MCF 10A (cell line): ENCODE data around the gene APBA2. TPM values are rescaled to one million over a fixed set of nuclear protein-coding genes. Genes with fewer than 3 reads are reported as not detected.

Experiments
- BruUV-seq: library from RNA; stranded (reverse); fragments of 400-500 nt; replicated peaks from 2 replicates; lab custom pipeline; 2021; lab: Mats Ljungman, UMichigan
- CTCF ChIA-PET: fragments of 300-600 bp; sonication (Branson Sonifier 250); formaldehyde crosslinking; extraction: SDS; loops from one replicate; lab custom pipeline; 2021; ENCODE audit warnings: antibody characterized with exemption, inconsistent platforms; lab: Yijun Ruan, JAX
- POLR2A ChIA-PET: fragments of 300-600, 350-650 bp; sonication (Branson Sonifier 250); formaldehyde crosslinking; extraction: SDS; loops from one replicate; lab custom pipeline; 2020; ENCODE audit warnings: antibody characterized with exemption, inconsistent platforms; lab: Yijun Ruan, JAX
- DNase-seq: peaks from one replicate; pipeline ENCODE4 v3.0.0-alpha.2; 2018; ENCODE audit not compliant: unreplicated experiment
- H3K27ac Mint-ChIP-seq: one replicate; pipeline ENCODE4 v1.8.0; 2022; ENCODE audit warnings: mild to moderate bottlenecking, low read depth, mixed read lengths; ENCODE audit not compliant: unreplicated experiment
- H3K27me3 Mint-ChIP-seq: one replicate; pipeline ENCODE4 v1.8.0; 2022; ENCODE audit warnings: mixed read lengths; ENCODE audit not compliant: insufficient read depth, unreplicated experiment
- H3K36me3 Mint-ChIP-seq: one replicate; pipeline ENCODE4 v1.8.0; 2022; ENCODE audit warnings: mild to moderate bottlenecking, moderate library complexity, mixed read lengths; ENCODE audit not compliant: insufficient read depth, unreplicated experiment
- H3K4me1 Mint-ChIP-seq: one replicate; pipeline ENCODE4 v1.8.0; 2022; ENCODE audit warnings: mixed read lengths; ENCODE audit not compliant: insufficient read depth, unreplicated experiment
- H3K4me3 Mint-ChIP-seq: one replicate; pipeline ENCODE4 v1.8.0; 2022; ENCODE audit warnings: mild to moderate bottlenecking, moderate library complexity, mixed read lengths; ENCODE audit not compliant: unreplicated experiment
- H3K9me3 Mint-ChIP-seq: one replicate; pipeline ENCODE4 v1.8.0; 2022; ENCODE audit warnings: mixed read lengths; ENCODE audit not compliant: unreplicated experiment
- CTCF ChIP-seq: fragments of 200-600 bp; IDR thresholded peaks from one replicate; pipeline ENCODE4 v1.8.0; 2022; ENCODE audit warnings: antibody characterized with exemption, mild to moderate bottlenecking; ENCODE audit not compliant: unreplicated experiment
- intact Hi-C: fragments of 100-400 bp; cut with micrococcal nuclease; formaldehyde crosslinking; loops from 2 replicates; pipeline ENCODE4 v1.14.1; 2022
- total RNA-seq: library from RNA; stranded (reverse); gene quantifications from 2 replicates; pipeline ENCODE4 v1.2.3, GENCODE V29; 2022

Gene APBA2
- total RNA-seq, 1 experiment from 2014 or later = not detected

- intact Hi-C loops = loop anchor here (1.0 kb wide), 1 partner anchor 93 kb away; no protein-coding TSS in a partner anchor
- H3K4me3 Mint-ChIP-seq = no peak overlapping the region
- peak; percentile 21 for DNase-seq
- no peaks in the 10 kb centered on the region for H3K4me1 Mint-ChIP-seq
- POLR2A ChIA-PET = interaction anchor here (0.7 kb wide), 1 partner anchor 71 kb away, joined by 3 read pairs; no protein-coding TSS in a partner anchor
- peaks cover 8% of the 10 kb centered on the region for H3K9me3 Mint-ChIP-seq
- no TSS peak for BruUV-seq
- CTCF ChIA-PET = interaction anchor here (0.5 to 2.6 kb wide), 15 partner anchors 8 to 1363 kb away, joined by 3 to 20 read pairs (median 3); no protein-coding TSS in a partner anchor
- peak; percentile 88 for TF ChIP-seq CTCF
- H3K27ac Mint-ChIP-seq = no peak overlapping the region
- no peaks in the 10 kb centered on the region for H3K27me3 Mint-ChIP-seq
- H3K36me3 Mint-ChIP-seq = no peaks in the 10 kb centered on the region
These were observed 205.1 kb downstream of the APBA2 start for GRCh38 chr15:29090617-29091466.

GRCh38 chr15:29091666-29092065 is 205.9 kb downstream of the APBA2 start:
- ChIA-PET POLR2A (no interaction called here), CTCF (interaction anchor here (0.6 to 2.6 kb wide), 5 partner anchors 10 to 99 kb away, joined by 3 to 20 read pairs (median 6); no protein-coding TSS in a partner anchor)
- no TSS peak for BruUV-seq
- Mint-ChIP-seq H3K27me3 (no peaks in the 10 kb centered on the region), H3K27ac (no peak overlapping the region), H3K4me3 (no peak overlapping the region), H3K4me1 (no peaks in the 10 kb centered on the region), H3K9me3 (peaks cover 8% of the 10 kb centered on the region), H3K36me3 (no peaks in the 10 kb centered on the region)
- intact Hi-C loops = no loop called here
- no peak for TF ChIP-seq CTCF
- DNase-seq = no peak

- TF ChIP-seq CTCF = no peak
- DNase-seq = no peak
- POLR2A ChIA-PET = no interaction called here
- no peaks in the 10 kb centered on the region for H3K36me3 Mint-ChIP-seq
- CTCF ChIA-PET = interaction anchor here (0.7 to 2.6 kb wide), 4 partner anchors 10 to 100 kb away, joined by 3 to 10 read pairs (median 6); no protein-coding TSS in a partner anchor
- H3K27me3 Mint-ChIP-seq = no peaks in the 10 kb centered on the region
- no peak overlapping the region for H3K27ac Mint-ChIP-seq
- H3K9me3 Mint-ChIP-seq = peaks cover 4% of the 10 kb centered on the region
- H3K4me1 Mint-ChIP-seq = no peaks in the 10 kb centered on the region
- BruUV-seq = no TSS peak
- intact Hi-C loops = no loop called here
- H3K4me3 Mint-ChIP-seq = no peak overlapping the region
These were observed 206.7 kb downstream of the APBA2 start for GRCh38 chr15:29092376-29093064.

- ChIA-PET POLR2A (no interaction called here), CTCF (interaction anchor here (0.6 to 2.6 kb wide), 3 partner anchors 9 to 74 kb away, joined by 3 to 10 read pairs (median 3); no protein-coding TSS in a partner anchor)
- no peaks in the 10 kb centered on the region for H3K27me3 Mint-ChIP-seq
- DNase-seq = no peak
- no peaks in the 10 kb centered on the region for H3K36me3 Mint-ChIP-seq
- intact Hi-C loops = no loop called here
- no peaks in the 10 kb centered on the region for H3K9me3 Mint-ChIP-seq
- TF ChIP-seq CTCF = no peak
- H3K27ac Mint-ChIP-seq = no peak overlapping the region
- BruUV-seq = no TSS peak
- H3K4me1 Mint-ChIP-seq = no peaks in the 10 kb centered on the region
- H3K4me3 Mint-ChIP-seq = no peak overlapping the region
These were observed 207.3 kb downstream of the APBA2 start for GRCh38 chr15:29093065-29093435.
